Activated CD8-positive, alpha-beta memory T cell treated with anti-CD3 and anti-CD28 coated beads for 4 hours (primary cell): Measurements from ENCODE around the gene CD9.
"Not testable (repeated sequence)": the region's sequence is repeated elsewhere in the genome, so short reads cannot be mapped to it uniquely, and the experiment has no call there.

Experiments used
- DNase-seq, 2 donors: peaks; one replicate each; pipeline ENCODE4 v3.0.0-alpha.2; 2020; ENCODE audit warnings: low read depth in 2 of 2

The CD9 gene

GRCh38 chr12:6199531-6200255 lies 507 bp upstream of the CD9 start:
- no peak for DNase-seq

GRCh38 chr12:6201213-6201608 lies 1.0 kb downstream of the CD9 start:
- no peak for DNase-seq

- DNase-seq = no peak
Observed at GRCh38 chr12:6201826-6202225, 1.6 kb downstream of the CD9 start.

- no peak for DNase-seq
Observed at GRCh38 chr12:6202304-6202703, 2.1 kb downstream of the CD9 start.

- DNase-seq = no peak
Observed at GRCh38 chr12:6202846-6203245, 2.6 kb downstream of the CD9 start.

GRCh38 chr12:6203601-6204000 lies 3.4 kb downstream of the CD9 start:
- no peak for DNase-seq

- no peak for DNase-seq
Observed at GRCh38 chr12:6204533-6205143, 4.4 kb downstream of the CD9 start.

GRCh38 chr12:6205144-6205539 lies 4.9 kb downstream of the CD9 start:
- DNase-seq = no peak

GRCh38 chr12:6205761-6206160 lies 5.6 kb downstream of the CD9 start:
- DNase-seq = no peak

- no peak for DNase-seq
Observed at GRCh38 chr12:6206327-6206726, 6.1 kb downstream of the CD9 start.

- no peak for DNase-seq
Observed at GRCh38 chr12:6207259-6207925, 7.2 kb downstream of the CD9 start.

GRCh38 chr12:6208130-6208529 lies 7.9 kb downstream of the CD9 start:
- no peak for DNase-seq

- not testable (repeated sequence) for DNase-seq
Observed at GRCh38 chr12:6209428-6209827, 9.2 kb downstream of the CD9 start.

GRCh38 chr12:6211421-6211869 lies 11.2 kb downstream of the CD9 start:
- no peak for DNase-seq

GRCh38 chr12:6212086-6212485 lies 11.9 kb downstream of the CD9 start:
- DNase-seq = no peak

- no peak for DNase-seq
Observed at GRCh38 chr12:6213969-6214368, 13.8 kb downstream of the CD9 start.

GRCh38 chr12:6214633-6215032 lies 14.4 kb downstream of the CD9 start:
- no peak for DNase-seq

GRCh38 chr12:6215120-6215807 lies 15.1 kb downstream of the CD9 start:
- no peak for DNase-seq

GRCh38 chr12:6215932-6216494 lies 15.8 kb downstream of the CD9 start:
- no peak for DNase-seq

GRCh38 chr12:6216581-6216980 lies 16.4 kb downstream of the CD9 start:
- DNase-seq = no peak

- no peak for DNase-seq
Observed at GRCh38 chr12:6218347-6218925, 18.2 kb downstream of the CD9 start.

GRCh38 chr12:6219980-6220379 lies 19.8 kb downstream of the CD9 start:
- no peak for DNase-seq
